H1 (cell line): ENCODE results near the gene LUZP1.

Experiments
- ATF2 ChIP-seq: IDR thresholded peaks from 2 replicates; pipeline ENCODE4 v1.6.1; 2012; ENCODE audit warnings: low read length, inconsistent platforms
- CTCF ChIP-seq, 3 experiments: IDR thresholded peaks; 1 replicate in 2 of 3; 2 replicates in 1 of 3; pipeline versions ENCODE4 v1.5.1 to v1.6.1; 2011; ENCODE audit warnings: low read length in 3 of 3, mild to moderate bottlenecking in 3 of 3, inconsistent platforms in 2 of 3, low read depth in 1 of 3, moderate library complexity in 1 of 3; ENCODE audit not compliant: insufficient read depth in 1 of 3; ENCODE audit errors: control extremely low read depth in 1 of 3
- HDAC6 ChIP-seq: IDR thresholded peaks from one replicate; pipeline ENCODE4 v1.7.1; 2012; ENCODE audit warnings: low read depth, mild to moderate bottlenecking, inconsistent platforms, low read length, moderate library complexity
- POLR2A ChIP-seq, 2 experiments: IDR thresholded peaks; 1 replicate in 1 of 2; 2 replicates in 1 of 2; pipeline ENCODE4 v1.6.1; 2011; ENCODE audit warnings: low read depth in 2 of 2, low read length in 2 of 2, mild to moderate bottlenecking in 2 of 2; ENCODE audit errors: control extremely low read depth in 1 of 2
- POLR2AphosphoS5 ChIP-seq: IDR thresholded peaks from 2 replicates; pipeline ENCODE4 v1.6.1; 2011; ENCODE audit warnings: low read depth, low read length
- SIN3A ChIP-seq, 2 experiments: IDR thresholded peaks in 1 of 2; conservative IDR thresholded peaks in 1 of 2; 2 replicates each; pipeline ENCODE4 v1.6.1; 2011 to 2012; ENCODE audit warnings: low read length in 2 of 2, improper control_type of control experiment in 1 of 2, low read depth in 1 of 2, mild to moderate bottlenecking in 1 of 2
- SP2 ChIP-seq: IDR thresholded peaks from 2 replicates; pipeline ENCODE4 v1.6.1; 2012; ENCODE audit warnings: mild to moderate bottlenecking, low read length, inconsistent platforms

GRCh38 chr1:23168079-23168444 lies 594 bp downstream of the LUZP1 start:
- TF ChIP-seq SP2: no peak
- TF ChIP-seq ATF2: no peak
- peak in 1 of 2 experiments; percentile 15; a peak in 1 of 3 replicates for TF ChIP-seq POLR2A (IDR thresholded peaks at IDR 0.05; ENCODE audit: control extremely low read depth in 1 of 2, low read depth in 2 of 2, low read length in 2 of 2)
- TF ChIP-seq POLR2AphosphoS5: no peak
- TF ChIP-seq SIN3A (conservative IDR thresholded peaks at IDR 0.05 in 1 of 2, IDR thresholded peaks at IDR 0.05 in 1 of 2; ENCODE audit: low read depth in 1 of 2, low read length in 2 of 2): 0 out of 4 replicates have a peak, but pooled peaks of 1 of the 2 experiments have one; percentile 5
- TF ChIP-seq CTCF (IDR thresholded peaks at IDR 0.05; ENCODE audit: control extremely low read depth in 1 of 3, insufficient read depth in 1 of 3, low read depth in 1 of 3, low read length in 3 of 3): no peak
- TF ChIP-seq HDAC6: no peak
